Right ventricle myocardium inferior (tissue), 1 donor: ENCODE measurements around the gene INHA. TPM values are rescaled to one million over a fixed set of nuclear protein-coding genes. Genes with fewer than 3 reads are reported as not detected.

Experiments
- ATAC-seq: fragments of 200-7000 bp; cut with Tn5 transposase; one replicate; pipeline ENCODE4 v1.9.1; 2020; ENCODE audit warnings: mild to moderate bottlenecking, moderate library complexity
- DNase-seq: peaks from one replicate; pipeline ENCODE4 v3.0.0; 2021; ENCODE audit errors: missing footprints
- intact Hi-C: fragments of 100-400 bp; cut with DNase I; formaldehyde crosslinking; loops from one replicate; pipeline ENCODE4 v1.11.0; 2022
- microRNA-seq: library from miRNA; unstranded; fragments of <30 nt; microRNA quantifications from one replicate; pipeline ENCODE4 v1.2.0, GENCODE V29; 2020
- total RNA-seq: library from RNA; stranded (reverse); fragmentation: NEBNext Ultra II Directional; extraction: Animal tissue kit (Norgen Biotek cat#: 25700); gene quantifications from one replicate; pipeline ENCODE4 v1.2.1, GENCODE V29; 2021
- donor health status: DM: no; HTN: yes; CAD: no; lungs with severe emphysema.

Gene INHA
- total RNA-seq, 1 donor from 2014 or later: 1.9 TPM

DNA sequence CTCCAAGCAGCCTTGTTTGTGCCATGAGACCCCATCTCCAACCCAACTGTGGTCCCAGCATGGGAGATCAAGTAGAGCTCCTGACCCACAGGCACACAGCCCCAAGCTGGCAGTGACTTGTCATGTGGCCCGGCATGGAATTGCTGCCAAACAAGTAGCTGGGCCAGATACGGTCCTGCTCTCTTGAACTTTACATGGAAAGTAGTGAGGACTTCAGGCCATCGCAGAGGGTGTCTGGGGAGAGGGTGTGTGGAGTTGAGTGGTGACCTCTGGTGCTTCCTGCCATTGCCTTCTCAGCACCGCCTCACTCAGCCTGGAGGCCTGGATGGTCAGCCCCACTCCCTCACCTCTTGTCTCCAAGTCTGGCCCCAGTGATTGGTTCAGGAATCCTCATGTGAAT, 44.4 kb downstream of the INHA start:
- ATAC-seq (peak; percentile 69), DNase-seq (peak; percentile 62)
- intact Hi-C loops: no loop called here

DNA sequence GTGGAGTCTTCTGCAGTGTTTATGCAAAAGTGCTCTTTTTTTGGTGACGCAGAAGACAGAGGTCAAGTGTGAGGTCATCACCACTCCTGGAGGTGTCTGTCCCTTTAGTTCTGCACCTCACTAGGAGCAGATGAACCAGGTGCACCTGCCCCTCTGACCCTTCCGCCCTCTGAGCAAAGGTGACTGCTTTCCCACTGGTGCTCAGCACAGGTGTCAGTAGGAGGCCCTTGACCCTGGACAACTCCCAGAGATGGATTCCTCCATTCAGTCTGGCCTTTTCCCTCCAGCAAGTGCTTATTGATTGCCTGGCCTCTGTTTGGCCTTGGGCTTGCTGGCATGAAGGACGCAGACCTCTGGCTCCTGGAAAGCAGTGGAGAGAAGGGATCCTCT, 46.6 kb downstream of the INHA start:
- intact Hi-C loops: no loop called here
- no peak for ATAC-seq
- peak; percentile 42 for DNase-seq

DNA sequence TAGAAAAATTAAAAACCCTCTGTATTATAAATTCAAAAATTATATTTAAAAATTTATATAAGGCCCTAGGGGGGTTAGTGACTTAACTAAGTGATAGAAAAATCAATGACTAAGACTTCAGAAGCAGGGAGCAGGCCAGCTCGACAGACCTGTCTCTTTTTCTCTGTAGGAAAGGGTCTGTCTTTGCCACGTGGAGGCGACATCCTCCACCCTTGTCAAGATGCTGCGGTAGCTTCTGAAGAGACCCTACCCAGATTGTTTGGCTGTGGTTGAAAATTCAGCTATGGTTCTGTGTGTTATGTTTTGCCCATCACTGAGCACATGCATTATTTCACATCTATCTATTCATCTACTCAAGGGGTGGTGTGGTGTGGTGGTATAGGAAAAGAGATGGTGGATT, 47.1 kb downstream of the INHA start:
- intact Hi-C loops: no loop called here
- DNase-seq (peak; percentile 6), ATAC-seq (no peak)

DNA sequence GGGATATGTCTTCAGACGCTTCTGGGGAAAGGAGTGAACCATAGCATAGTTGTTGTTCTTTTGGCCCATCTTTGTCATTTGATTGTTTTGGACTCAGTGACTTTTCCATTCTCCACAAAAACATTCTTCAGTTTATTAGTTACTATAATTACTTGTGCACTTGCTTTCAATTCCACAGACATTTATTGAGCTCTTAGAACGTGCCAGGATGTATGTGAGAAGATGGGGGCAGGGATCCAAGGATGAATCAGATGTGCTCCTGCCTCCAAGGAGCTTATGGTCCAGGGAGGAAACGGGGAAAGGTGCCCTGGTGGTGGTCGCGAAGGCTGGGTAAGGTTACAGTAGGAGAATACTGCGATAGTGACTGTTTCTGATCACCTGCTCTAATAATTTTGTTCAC, 48.4 kb downstream of the INHA start:
- ATAC-seq: no peak
- no peak for DNase-seq
- intact Hi-C loops: no loop called here

DNA sequence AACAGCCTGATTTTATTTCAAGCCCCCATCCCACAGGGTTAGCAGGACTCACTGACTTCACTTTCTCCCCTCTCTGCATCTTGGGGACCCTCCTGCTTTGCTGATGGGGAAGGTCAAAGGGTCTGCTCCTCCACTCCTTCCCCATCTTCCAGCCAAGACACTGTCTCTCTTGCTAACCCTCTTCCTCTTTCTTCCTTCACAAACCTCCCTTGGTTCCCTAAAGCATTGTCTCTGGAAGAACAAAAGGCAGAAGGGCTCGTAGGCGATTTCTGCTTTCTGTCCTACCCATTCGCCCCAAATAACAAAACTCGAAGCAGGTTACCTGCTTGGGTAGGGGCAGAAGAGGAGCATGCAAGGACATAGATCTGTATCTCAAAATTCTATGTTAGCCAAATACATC, 49.8 kb downstream of the INHA start:
- DNase-seq (peak; percentile 5), ATAC-seq (no peak)
- intact Hi-C loops: no loop called here

DNA sequence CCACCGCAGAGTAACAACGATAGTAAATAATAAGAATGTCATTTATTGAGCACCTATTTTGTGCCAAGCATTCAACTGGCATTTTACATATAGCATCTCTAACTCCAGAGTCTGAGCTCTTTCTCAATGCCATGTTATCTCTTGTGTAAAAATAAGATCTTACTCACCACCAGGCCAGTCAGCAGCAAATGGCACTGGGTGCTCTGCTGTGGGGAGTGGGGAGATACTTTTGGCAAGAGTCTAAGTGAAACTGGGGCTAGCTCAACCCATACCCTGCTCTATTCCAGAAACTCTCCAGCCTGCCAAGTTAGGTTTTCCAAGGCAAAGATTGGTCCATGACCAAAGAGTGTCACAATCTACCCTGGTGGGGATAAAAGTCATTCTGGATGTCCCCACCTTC, 50.4 kb downstream of the INHA start:
- intact Hi-C loops: no loop called here
- DNase-seq (peak; percentile 11), ATAC-seq (no peak)

DNA sequence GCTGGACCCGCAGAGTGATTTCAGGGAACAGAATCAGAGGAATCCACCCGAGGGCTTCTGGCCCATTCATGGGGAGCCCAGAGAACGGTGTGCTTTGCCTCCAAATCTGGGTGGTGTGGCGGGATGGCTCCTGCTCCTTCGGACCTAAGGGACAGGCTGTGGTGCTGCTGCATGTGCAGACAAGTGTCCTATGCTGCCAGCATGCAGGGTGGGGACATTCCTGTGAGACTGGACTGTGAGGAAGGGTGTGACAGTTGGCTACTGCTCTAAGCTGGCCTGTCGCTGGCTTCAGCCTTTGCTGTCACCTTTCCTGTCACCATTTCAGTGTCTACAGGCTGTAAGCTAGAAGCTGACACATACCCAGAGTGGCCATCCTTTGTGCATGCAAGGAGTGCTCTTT, 52.5 kb downstream of the INHA start:
- ATAC-seq (peak; percentile 56), DNase-seq (no peak)
- intact Hi-C loops: no loop called here

DNA sequence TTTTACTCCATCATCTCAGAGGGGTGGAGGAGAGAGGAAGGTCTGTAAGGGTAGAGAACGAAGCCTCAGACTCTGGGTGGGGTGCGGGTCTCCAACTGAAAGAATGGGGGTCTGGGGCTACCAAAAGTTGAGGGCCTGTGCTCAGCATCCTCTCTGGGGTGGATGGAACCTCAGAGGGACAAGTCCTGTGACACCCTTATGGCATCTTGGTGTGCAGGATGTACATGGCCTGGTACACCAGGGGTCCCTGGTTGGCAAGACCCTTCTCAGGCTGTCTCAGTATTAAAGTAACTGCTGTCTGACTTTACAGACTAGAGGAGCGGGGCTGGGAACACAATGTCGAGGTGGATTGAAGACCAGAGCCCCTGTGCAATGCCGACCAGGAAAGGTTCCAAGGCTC, 53.1 kb downstream of the INHA start:
- no peak for ATAC-seq
- DNase-seq: no peak
- intact Hi-C loops: loop anchor here (5.0 kb wide), 1 partner anchor 53 kb away; the partner anchor contains the start of genes INHA and OBSL1

Small RNA genes within 50 kb of the gene (microRNA-seq; reads per million reads assigned to microRNA genes)
- gene MIR3132: 5.1 reads per million, percentile 12 among the genes with 10 or more reads in this experiment

Other genes with a start within 250 kb of the INHA start
- gene RESP18, start 239.6 kb upstream of the INHA start, total RNA-seq: not detected
- gene DNPEP, start 184.4 kb upstream of the INHA start, total RNA-seq: 66.6 TPM
- 13,356 TPM for gene DES, start 153.9 kb upstream of the INHA start, total RNA-seq
- 119 TPM for gene SPEG, start 137.5 kb upstream of the INHA start, total RNA-seq
- gene GMPPA, start 73.4 kb upstream of the INHA start, total RNA-seq: 22.9 TPM
- gene ASIC4, start 57.8 kb upstream of the INHA start, total RNA-seq: not detected
- gene CHPF, start 28.5 kb upstream of the INHA start, total RNA-seq: 92.2 TPM
- 2.7 TPM for gene TMEM198, start 28.3 kb upstream of the INHA start, total RNA-seq
- gene OBSL1, start 771 bp upstream of the INHA start, total RNA-seq: 158 TPM
- gene STK11IP, start 25.5 kb downstream of the INHA start, total RNA-seq: 13.9 TPM
- gene SLC4A3, start 55.3 kb downstream of the INHA start, total RNA-seq: 445 TPM